SIG-M5 treated with dmso at 0.1 percent for 504 hours (cell line): Measurements from ENCODE around the gene UTP18.
A peak's percentile ranks its signal among the peaks of the same experiment; 100 is the strongest.
"Not testable (repeated sequence)": the region's sequence is repeated elsewhere in the genome, so short reads cannot be mapped to it uniquely, and the experiment has no call there.

Source experiments
- DNase-seq: peaks from one replicate; lab custom pipeline; 2025; ENCODE audit not compliant: unreplicated experiment; lab: John Stamatoyannopoulos, UW

The UTP18 gene

GRCh38 chr17:51260237-51261023 is at the start of gene UTP18:
TSS of gene UTP18 (plus strand) at chr17:51260546. CDS start at chr17:51260585, 39 bp downstream.
- DNase-seq = peak; percentile 98

- DNase-seq = no peak
These were observed 45.4 kb upstream of the UTP18 start for GRCh38 chr17:51214920-51215319.

- DNase-seq = no peak
These were observed 42.4 kb upstream of the UTP18 start for GRCh38 chr17:51217946-51218345.

- DNase-seq = no peak
These were observed 39.0 kb upstream of the UTP18 start for GRCh38 chr17:51221322-51221721.

- DNase-seq = no peak
These were observed 35.7 kb upstream of the UTP18 start for GRCh38 chr17:51224402-51225262.

- DNase-seq = not testable (repeated sequence)
These were observed 34.8 kb upstream of the UTP18 start for GRCh38 chr17:51225523-51225922.

GRCh38 chr17:51228161-51228560 is 32.2 kb upstream of the UTP18 start:
- DNase-seq = peak; percentile 42

- no peak for DNase-seq
These were observed 30.5 kb upstream of the UTP18 start for GRCh38 chr17:51229889-51230288.

- DNase-seq = no peak
These were observed 30.0 kb upstream of the UTP18 start for GRCh38 chr17:51230306-51230705.

GRCh38 chr17:51231999-51232398 is 28.3 kb upstream of the UTP18 start:
- DNase-seq = no peak

GRCh38 chr17:51234162-51234561 is 26.2 kb upstream of the UTP18 start:
- DNase-seq = no peak

GRCh38 chr17:51238255-51238887 is 22.0 kb upstream of the UTP18 start:
- DNase-seq = no peak

GRCh38 chr17:51240275-51240674 is 20.1 kb upstream of the UTP18 start:
- no peak for DNase-seq

GRCh38 chr17:51244041-51244440 is 16.3 kb upstream of the UTP18 start:
- DNase-seq = no peak

GRCh38 chr17:51245535-51245934 is 14.8 kb upstream of the UTP18 start:
- DNase-seq = no peak

- no peak for DNase-seq
These were observed 10.0 kb upstream of the UTP18 start for GRCh38 chr17:51250314-51250840.

- no peak for DNase-seq
These were observed 9.3 kb upstream of the UTP18 start for GRCh38 chr17:51251010-51251409.

- no peak for DNase-seq
These were observed 4.7 kb upstream of the UTP18 start for GRCh38 chr17:51255673-51256072.

- no peak for DNase-seq
These were observed 4.2 kb upstream of the UTP18 start for GRCh38 chr17:51256101-51256500.

- DNase-seq = peak; percentile 32
These were observed 2.9 kb upstream of the UTP18 start for GRCh38 chr17:51257150-51258081.
